Activated T-cell treated with anti-CD3 and anti-CD28 coated beads for 48 hours (primary cell): ENCODE data around the gene TTLL5.

ENCODE experiments used
- DNase-seq: peaks from one replicate; pipeline ENCODE4 v3.0.0-alpha.2; 2020; ENCODE audit warnings: low read depth

TTLL5 gene

GRCh38 chr14:75702616-75703261 lies 41.7 kb downstream of the TTLL5 start:
- DNase-seq = no peak

- no peak for DNase-seq
These were observed 42.4 kb downstream of the TTLL5 start for GRCh38 chr14:75703467-75703866.

DNA sequence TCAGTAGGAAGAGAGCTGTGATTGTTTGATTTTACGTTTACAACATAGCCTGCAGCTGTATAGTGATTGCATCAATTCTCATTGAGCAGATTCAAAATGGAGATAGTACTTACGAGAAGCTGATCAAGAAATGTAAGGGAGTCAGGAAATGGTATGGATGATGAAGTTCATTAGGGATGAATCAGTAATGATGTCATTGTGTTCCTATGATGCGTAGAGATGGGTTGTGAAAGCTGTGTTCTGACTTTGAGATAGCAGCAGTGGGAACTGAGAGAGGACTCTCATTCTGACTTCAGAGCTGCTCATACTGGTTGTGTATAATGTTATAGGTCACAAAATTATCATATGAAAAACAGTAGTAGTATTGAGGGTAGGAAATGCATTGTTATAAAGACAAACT lies 44.0 kb downstream of the TTLL5 start:
- DNase-seq = no peak

- DNase-seq = peak; percentile 31
These were observed 48.3 kb downstream of the TTLL5 start for GRCh38 chr14:75709207-75709812.

DNA sequence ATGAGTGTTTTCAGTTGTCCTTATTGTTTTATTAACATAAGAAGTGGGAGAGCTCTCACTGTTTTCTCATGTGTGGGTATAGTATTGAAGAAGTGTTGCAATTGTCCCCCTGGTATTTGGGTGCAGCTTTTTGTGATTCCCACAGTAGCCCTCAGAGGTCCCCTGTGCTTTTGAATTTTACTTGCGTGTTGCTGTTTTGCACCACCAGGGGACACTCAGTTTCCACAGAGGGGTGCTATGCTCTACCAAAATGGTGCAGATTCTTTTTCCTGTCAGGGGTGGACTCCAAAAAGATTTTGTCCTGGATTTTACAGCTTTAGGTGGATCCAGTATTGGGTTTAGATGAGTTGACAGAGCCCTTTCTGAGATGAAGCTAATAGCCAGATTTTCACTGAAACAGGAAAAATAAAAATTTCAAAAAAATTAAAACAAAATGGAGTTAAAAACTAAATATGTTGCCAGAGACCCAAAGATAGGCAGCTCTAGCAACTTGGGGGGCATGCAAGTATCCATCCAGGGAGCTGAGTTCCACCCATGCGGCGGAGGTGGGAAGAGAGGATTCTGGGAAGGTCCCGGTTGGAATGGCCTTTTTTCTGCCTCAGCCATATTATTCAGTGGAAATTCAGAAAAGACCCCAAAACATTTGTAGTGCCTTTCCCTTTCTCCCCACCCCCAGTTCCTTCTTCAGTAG lies 50.2 kb downstream of the TTLL5 start:
- no peak for DNase-seq

DNA sequence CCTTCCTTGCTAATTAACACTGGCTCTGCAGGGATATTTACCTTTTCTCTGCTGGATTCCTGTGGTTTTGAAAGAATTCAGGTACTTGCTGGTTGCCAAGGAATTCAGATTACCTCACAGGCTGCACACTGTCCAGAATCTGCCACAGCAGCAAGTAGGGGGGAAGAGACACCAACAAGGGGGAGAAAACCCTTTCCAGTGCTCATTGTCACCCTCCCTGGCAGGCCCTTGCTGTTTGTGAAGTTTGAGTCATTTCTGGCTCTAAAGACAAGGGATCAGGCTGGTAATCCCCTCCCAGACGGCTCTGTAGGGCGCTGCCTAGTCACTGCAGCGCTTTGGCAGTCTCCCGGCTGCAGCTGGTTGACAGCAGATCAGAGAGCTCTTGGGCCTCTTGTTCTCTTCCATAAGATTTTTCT lies 50.8 kb downstream of the TTLL5 start:
- no peak for DNase-seq

DNA sequence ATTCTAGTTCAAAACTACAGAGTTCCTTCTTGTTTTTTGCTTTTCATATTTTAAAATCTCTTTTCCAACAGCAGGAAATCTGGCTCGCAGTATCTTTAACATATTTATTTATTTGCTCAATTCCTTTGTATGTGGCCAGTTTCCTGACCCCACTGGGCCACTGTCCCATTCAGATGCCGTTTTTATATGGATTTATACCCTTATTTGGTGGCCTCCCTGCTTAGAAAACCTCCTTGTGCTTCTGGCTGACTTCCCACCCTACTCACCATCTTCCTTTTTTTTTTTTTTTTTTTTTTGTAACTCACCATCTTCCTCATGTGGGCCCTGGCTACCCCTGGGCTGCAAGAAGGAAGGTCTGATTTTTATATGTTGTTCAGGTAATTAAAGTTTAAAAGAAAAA lies 53.9 kb downstream of the TTLL5 start:
- DNase-seq = no peak

GRCh38 chr14:75715926-75716780 lies 55.1 kb downstream of the TTLL5 start:
- DNase-seq = no peak

DNA sequence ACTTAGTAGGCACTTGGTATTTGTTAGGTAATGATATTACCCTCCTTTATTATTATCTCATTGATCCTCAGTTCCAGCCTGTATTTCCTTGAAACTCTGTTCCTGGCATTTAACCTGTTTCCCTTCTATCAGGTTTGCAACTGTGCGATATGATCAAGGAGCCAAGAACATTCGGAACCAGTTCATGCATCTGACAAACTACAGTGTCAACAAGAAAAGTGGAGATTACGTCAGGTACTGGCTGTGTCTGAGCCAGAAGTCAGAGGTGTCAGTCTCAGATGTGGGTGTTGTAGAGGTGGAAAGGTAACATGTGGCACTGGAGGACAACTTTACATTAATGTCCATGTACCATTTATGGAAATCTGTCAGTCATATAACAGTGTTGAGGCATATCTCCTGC lies 56.7 kb downstream of the TTLL5 start:
- no peak for DNase-seq

- no peak for DNase-seq
These were observed 57.2 kb downstream of the TTLL5 start for GRCh38 chr14:75718199-75718598.

DNA sequence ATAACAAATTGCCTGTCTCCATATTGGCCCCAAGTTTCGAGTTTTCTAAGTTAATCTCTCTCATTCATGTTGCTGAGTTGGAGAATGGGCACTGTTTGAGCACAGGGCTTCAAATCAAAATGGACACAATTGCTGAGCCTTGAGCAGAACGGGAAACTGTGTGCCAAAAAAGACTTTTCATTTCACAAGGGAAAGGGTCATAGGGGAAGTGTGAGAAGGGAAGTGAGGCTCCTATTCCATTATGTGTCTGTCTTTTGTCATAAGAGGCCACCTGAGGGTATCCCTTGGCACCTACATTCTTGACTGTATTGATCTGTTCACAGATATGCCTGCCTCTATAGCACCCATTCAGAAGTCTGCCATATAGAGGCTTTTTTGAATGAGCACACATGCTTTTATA lies 59.1 kb downstream of the TTLL5 start:
- no peak for DNase-seq

GRCh38 chr14:75720842-75721498 lies 59.9 kb downstream of the TTLL5 start:
- no peak for DNase-seq

GRCh38 chr14:75723716-75724115 lies 62.7 kb downstream of the TTLL5 start:
- DNase-seq = no peak

GRCh38 chr14:75724414-75725204 lies 63.6 kb downstream of the TTLL5 start:
- DNase-seq = no peak

DNA sequence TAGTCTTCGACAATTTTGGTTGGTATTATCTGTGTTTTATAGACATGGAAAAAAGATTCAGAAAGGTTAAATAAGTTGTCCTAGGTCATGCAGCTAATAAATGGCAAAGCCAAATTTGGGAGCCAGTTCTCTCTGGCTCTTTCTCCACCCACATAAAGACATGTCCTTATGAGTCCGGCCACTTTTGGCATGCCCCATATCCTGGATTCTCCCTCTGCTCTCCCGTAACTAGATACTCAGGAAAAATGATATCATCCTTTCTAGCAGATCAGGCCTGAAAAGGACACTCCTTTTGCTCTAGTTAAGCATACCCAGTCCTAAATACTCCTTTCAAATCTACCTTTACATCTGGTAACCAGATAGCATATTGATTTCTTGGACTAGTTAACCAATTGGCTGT lies 64.4 kb downstream of the TTLL5 start:
- DNase-seq = no peak

GRCh38 chr14:75726321-75726720 lies 65.3 kb downstream of the TTLL5 start:
- DNase-seq = no peak

- no peak for DNase-seq
These were observed 66.1 kb downstream of the TTLL5 start for GRCh38 chr14:75727124-75727523.

- DNase-seq = no peak
These were observed 71.8 kb downstream of the TTLL5 start for GRCh38 chr14:75732888-75733287.

DNA sequence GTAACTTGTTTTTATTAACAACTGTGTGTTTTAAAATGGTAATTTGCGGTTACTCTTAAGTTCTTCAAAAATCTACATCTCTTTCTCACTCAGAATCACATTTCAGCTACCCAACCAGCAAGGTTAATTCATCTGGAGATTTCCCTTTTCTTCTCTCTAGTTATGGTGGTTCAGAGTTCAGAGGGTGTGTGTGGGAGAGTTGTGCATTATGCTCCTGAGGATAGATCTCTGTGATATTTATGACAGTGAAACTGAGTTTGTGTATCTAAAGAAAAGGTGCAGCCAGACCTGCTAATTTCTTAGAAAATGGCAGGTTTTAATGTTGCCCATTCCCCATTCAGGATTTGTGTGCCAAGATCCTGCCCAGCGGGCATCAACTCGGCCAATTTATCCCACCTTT lies 73.8 kb downstream of the TTLL5 start:
- DNase-seq = no peak

- no peak for DNase-seq
These were observed 75.9 kb downstream of the TTLL5 start for GRCh38 chr14:75736845-75737485.

DNA sequence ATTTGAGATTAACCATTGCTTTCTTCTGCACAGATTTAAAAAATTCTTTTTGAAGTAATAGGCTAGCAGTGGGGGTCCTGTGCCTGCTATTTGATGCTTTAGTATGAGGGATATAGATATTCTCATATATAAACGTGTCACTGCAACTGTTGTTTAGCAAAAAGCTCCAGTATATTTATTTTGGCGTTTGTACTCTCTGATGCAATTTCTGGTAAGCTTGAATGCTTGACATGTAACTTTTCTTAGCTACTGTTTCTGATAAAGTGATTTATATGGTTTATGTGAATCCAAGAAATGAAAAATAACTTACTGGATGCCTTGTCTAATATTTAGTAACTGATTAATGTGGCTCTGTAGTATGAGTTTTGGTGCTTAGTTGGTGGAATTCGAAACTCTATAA lies 77.1 kb downstream of the TTLL5 start:
- DNase-seq = no peak
